ENCODE data around the gene MAN1A2.

- TF ChIP-seq, protein P1, sequence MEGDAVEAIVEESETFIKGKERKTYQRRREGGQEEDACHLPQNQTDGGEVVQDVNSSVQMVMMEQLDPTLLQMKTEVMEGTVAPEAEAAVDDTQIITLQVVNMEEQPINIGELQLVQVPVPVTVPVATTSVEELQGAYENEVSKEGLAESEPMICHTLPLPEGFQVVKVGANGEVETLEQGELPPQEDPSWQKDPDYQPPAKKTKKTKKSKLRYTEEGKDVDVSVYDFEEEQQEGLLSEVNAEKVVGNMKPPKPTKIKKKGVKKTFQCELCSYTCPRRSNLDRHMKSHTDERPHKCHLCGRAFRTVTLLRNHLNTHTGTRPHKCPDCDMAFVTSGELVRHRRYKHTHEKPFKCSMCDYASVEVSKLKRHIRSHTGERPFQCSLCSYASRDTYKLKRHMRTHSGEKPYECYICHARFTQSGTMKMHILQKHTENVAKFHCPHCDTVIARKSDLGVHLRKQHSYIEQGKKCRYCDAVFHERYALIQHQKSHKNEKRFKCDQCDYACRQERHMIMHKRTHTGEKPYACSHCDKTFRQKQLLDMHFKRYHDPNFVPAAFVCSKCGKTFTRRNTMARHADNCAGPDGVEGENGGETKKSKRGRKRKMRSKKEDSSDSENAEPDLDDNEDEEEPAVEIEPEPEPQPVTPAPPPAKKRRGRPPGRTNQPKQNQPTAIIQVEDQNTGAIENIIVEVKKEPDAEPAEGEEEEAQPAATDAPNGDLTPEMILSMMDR (IDR thresholded peaks at IDR 0.05), result no peak
- no peak for TF ChIP-seq POLR2A (IDR thresholded peaks at IDR 0.05)
Measured at GRCh38 chr1:117398957-117399356, 31.7 kb downstream of the MAN1A2 start.
